SIG-M5 treated with dmso at 0.1 percent for 504 hours (cell line): ENCODE data around the gene UBA52.
"Not testable (repeated sequence)": the region's sequence is repeated elsewhere in the genome, so short reads cannot be mapped to it uniquely, and the experiment has no call there.

Source experiments
- DNase-seq: peaks from one replicate; lab custom pipeline; 2025; ENCODE audit not compliant: unreplicated experiment; lab: John Stamatoyannopoulos, UW

Gene UBA52

DNA sequence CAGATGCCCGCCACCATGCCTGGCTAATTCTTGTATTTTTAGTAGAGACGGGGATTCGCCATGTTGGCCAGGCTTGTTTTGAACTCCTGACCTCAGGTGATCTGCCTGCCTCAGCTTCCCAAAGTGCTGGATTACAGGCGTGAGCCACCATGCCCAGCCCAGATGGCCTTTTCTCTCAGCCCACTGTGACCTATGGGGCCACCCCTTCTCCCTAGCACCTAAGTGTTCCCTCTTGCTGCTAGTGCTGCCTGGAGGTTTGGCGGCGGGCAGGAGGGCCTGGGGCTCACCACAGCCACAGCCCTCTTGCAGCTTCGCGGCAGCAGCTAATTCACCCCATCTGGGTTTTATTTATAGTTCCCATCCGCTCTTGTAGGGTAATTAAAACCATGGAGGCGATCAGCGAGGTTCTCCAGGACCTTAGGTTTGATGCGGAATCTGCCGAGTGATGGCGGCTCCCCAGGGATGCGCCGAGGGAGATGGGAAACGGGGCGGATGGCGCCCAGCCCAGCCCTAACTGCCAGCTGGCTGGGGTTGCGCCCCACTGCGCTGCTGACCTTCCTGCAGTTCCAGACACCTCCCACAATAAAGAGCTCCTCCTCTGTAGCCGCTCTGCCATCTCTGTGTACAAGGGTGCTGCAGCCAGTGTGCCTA lies 20.2 kb downstream of the UBA52 start:
- DNase-seq = no peak

DNA sequence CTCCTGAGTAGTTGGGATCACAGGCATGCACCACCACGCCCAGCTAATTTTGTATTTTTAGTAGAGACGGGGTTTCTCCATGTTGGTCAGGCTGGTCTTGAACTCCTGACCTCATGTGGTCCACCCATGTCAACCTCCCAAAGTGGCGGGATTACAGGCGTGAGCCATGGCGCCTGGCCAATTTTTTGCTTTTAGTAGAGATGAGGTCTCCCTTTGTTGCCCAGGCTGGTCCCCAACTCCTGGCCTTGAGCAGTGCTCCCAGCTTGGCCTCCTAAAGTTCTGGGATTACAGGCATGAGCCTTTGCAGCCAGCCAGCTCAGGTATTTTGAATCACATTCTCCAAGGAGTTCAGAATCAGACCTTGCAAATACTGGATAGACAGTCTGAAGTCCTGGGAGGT lies 21.1 kb downstream of the UBA52 start:
- not testable (repeated sequence) for DNase-seq

DNA sequence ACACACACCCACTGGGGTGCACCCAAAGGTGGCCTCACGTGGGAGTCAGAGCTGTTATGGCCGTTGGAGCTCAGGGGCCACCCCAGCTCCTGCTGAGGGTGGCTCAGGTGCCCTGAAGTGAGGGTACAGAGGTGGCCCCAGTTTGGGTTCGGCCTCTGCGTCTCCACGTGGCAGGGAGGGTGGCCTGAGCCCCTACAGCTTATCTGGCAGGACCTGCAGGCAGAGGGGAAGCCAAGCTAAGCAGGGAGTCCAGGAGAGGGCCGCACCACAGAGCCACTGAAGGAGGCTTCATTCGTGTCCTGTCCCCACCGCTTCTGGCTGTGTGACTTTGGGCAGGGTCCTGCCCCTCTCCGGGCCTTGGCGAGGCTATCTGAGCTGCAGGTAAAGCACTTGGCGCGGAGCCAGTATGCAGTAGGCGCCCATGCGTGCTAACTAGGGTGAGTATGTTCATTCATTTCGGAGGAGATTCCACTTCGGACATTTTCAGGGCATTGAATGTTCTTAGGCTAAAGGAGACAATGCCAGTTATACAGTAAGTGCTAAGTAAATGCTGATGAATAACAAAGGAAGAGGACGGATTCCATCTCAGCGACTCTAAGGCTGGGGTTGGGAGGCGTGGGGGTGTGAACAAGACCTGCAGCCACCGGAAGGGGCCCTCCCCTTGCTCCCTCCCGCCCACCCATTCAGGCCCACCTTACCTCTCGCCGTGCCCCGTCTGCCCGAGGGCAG lies 21.9 kb downstream of the UBA52 start:
- DNase-seq = no peak

DNA sequence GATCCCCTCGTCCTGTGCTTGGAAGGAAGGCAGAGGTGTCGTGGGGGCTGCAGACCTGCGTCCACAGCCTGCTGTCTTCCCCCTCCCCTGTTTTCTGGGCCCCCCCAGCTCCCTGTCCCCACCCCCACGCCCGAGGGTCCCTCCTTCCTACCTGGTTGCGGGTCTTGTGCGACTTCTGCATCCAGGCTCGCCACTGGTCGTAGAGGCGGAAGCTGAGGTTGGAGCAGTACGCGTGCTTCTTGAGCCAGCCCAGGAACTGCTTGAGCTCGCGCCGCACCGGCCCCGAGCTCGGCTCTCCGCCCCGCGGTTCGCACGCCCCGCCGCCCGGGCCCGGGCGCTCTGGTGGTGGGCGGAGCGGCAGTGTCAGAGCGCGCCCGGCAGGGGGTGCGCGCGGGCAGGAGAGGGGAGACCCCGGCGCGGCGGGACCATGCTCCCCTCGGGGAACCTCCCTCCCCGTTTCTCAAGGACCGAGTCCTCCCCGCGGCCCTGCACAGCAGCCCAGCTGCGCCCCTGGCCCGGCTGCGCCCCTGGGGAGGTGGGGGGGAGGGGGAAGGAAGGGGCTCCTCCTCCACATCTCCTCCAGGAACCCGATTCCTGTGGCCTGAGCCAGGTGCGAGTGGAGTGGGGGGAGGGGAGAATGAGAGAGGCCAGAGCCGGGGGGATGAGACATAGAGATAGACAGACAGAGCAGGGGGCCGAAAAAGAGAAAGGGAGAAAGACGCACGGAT lies 22.6 kb downstream of the UBA52 start:
- peak; percentile 56 for DNase-seq

DNA sequence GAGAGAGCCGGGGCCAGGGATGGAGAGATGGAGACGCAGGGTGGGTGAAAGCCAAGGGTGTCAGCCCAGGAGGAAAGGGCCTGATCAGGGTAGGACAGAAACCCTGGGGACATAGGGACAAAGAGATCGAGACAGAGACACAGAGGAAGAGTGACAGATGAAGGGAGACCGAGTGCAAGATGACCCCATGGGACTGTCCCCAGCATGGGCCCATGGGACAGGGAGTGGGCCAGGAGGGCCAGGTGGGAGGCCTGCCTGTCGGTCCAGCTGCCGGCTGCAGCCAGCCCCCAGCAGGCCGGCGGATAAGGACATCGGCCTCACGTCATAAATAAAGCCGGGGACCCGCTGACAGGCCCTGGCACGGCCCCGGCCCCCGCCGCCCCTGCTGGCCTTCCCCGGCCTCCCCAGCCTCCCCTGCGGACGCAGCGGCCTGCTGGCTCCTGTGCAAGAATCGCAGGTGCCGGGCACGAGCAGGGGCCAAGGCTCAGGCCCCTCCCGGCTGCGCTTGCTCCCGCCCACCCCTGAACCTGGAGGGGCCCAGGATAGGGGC lies 23.2 kb downstream of the UBA52 start:
- DNase-seq = no peak

DNA sequence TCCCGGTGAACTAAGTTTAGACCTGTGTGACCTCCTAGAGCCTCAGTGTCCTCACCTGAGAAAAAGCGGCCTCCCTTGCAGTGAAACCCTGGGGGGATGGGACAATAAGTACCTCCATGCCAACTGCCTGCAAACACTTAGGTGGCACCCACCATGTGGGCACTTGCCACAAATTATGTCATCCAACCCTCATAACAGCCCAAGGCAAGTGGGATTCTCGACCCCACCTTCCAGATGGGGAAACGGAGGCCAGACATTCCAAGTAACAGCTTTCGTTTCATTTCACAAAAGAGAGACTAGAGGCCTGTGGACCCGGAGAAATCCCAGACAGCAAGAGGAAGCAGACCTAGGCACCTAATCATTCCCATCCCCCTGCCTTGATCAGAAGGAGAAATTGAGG lies 23.8 kb downstream of the UBA52 start:
- DNase-seq = no peak

DNA sequence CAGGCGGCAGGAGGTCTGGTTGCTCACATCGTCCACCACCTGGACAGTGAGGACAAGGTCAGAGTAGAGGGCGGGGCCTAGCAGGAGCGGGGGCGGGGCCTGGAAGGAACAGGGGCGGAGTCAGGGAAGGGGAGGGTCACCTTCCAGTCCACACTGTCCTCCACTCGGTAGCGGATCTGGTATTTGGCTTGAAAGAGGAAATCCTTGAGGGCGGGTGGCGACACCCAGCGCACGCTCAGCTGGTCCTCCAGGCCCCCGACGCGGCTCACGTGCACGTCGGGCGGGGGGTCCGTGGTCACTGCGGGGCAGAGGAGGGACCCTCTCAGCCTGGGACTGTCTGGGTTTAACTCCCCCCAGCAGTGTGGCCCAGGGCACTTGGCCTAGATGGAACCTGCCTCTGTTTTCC lies 25.1 kb downstream of the UBA52 start:
- DNase-seq = no peak

DNA sequence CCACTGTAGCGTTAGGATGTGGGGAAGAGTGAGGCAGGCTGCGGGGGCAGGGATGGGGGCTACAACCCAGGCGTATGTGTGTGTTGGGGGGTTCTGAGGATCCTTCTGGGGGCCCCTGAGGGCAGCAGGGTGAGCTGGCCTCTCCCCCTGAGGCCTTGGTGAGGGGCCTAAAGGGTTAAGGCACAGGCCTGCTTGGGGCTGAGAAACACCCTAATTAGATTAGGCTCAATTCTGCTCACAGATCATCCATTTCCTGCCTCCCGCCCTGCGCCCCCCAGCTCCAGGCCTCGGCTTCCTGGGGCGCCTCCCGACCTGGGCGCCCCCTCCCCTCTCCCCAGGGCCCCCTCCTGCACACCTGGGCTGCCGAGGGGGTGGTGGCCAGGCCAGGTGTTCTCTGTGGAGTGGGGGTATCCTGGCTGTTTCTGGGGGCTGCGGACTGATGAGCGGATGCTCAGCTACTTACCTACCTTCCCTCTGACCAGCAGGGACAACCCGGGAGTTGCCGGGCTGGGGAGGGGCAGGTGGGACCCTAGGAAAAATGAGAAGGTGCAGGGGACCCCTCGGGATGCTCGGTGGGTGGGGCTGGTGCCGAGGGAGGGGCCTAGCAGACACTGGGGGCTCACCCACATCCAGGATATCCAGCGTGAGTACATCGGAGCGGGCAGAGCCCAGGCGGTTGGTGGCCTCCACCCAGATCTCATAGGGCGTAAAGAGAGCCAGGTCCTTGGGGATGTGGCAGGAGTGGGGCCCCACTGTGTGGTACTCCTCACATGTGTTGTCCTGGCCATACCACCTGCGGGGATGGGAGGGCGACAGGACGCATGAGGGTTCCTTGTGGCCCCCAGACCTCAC lies 26.4 kb downstream of the UBA52 start:
- DNase-seq = no peak

DNA sequence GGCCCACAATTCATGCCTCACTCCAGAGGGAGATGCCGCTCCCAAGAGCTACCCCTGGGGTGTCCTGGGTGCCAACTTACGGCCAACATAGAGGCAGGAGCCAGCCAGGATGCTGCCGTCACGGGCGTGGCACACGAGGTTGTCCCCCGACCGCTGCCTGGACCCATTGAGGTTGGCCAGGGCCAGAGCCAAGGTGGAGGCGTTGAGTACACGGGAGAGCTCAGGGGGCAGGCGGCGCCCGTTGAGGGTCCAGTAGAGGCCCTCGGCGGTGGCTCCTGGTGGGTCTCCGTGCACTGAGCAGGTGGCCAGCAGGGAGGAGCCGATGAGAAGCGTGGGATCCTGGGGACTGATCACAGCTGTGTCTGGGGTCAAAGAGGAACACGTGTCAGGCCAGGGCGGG lies 27.8 kb downstream of the UBA52 start:
- no peak for DNase-seq

DNA sequence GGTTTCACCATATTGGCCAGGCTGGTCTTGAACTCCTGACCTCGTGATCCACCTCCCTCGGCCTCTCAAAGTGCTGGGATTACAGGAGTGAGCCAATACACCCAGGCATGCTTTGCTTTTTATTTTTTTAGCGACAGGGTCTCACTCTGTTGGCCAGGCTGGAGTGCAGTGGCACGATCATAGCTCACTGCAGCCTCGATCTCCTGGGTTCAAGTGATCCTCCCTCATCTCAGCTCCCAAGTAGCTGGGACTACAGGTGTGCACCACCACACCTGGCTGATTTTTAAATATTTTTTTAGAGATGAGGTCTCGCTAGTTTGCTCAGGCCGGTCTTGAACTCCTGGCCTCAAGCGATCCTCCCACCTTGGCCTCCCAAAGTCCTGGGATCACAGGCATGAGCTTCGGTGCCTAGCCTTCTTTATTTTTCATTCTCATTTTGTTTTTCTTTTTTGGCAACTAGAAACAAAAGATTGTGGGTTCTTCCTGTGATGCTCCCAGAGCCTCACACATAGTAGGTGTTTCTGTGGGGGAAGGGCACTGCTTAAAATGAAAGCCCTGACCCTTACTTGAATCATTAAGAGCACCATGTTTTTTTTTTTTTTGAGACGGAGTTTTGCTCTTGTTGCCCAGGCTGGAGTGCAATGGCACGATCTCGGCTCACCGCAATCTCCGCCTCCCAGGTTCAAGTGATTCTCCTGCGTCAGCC lies 29.2 kb downstream of the UBA52 start:
- not testable (repeated sequence) for DNase-seq

DNA sequence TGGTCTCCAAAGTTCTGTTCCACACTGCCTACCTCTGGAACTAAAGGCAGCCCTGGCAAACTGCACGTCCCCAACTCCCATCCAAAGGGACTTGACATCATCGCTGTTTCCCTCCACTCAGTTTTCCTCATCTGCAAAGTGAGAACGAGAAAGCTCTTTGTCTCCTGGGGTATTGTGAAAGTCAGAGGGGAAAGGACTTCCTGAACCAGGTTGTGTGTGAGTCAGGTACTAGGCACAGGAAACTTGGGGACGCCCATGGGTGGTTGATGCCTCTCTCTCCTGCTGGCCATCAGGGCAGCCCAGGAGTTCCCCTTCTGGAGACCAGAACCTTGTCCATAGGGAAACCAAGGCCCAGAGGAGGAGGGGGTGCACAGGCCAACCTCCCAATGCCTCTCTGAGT lies 30.2 kb downstream of the UBA52 start:
- no peak for DNase-seq

DNA sequence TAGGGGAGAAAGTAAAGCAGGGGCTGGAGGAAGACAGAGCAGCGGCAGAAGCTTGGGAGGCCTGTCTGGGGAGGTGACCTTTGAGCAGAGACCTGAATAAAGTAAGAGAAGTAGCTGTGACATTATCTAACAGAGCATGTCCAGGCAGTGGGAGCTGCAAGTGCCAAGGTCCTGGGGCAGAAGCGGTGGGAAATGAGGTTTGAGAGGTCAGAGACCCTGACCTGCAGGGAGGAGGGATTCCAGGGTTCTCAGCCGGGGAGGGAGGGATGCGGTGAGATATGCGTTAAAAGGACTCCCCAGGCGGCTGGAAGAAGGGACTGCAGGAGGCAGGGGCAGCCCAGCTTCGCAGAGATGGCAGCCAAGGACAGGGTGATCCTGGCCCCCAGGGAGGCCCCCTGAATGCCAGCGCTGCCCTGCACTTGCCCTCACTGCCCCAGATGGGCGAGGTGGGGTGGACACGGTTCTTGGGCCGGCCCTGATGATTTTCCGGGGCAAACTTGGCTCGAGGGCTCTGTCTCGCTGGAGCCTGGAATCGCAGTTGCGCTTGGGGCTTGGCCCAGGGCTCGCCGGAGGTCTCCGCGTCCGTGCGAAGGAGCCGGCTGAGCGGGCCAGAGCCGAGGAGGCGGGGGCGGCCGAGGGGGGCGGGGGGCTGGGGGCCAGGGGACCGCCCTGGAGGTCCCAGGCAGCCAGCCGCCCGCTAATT lies 31.7 kb downstream of the UBA52 start:
- peak; percentile 27 for DNase-seq

DNA sequence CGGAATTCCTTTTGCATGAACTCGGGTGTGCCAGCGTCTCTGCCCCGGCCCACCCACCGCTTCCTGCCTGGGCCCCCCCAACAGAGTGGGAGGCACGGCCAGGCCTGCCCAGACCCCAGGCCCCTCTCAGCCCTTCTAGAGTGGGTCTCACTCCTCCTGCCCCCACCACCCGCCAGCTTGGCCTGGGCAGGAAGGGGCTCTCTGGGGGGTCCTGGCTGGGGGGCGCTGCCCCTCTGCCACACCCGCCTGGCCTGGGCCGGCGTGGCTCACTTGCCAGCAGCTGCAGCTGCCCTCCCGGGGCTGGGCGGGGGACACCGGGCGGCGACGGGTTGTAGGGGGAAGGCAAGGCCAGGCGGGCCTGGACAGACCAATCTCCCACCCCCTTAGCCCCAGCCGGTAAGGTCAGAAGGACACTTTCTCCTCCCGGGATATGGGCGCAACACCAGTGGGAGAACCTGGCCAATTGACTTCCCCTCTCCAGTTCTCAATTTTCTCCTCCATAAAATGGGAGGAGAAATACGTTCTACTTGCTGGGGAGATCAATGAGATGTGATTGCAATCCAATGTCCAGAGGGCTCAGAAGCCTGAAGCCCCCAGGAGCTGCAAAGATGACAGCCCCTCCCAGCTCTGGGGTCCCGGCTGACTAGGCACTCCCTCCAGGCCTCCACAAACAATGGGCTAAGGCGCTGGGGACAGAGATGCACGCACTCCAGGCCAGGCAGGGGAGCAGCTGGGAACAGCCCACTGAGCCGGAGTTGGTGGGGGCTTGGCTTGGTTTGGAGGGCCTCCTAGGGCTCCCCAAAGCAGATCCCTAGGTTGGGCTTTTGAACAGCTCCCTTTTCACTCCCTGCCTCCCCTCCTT lies 32.5 kb downstream of the UBA52 start:
- DNase-seq = no peak

DNA sequence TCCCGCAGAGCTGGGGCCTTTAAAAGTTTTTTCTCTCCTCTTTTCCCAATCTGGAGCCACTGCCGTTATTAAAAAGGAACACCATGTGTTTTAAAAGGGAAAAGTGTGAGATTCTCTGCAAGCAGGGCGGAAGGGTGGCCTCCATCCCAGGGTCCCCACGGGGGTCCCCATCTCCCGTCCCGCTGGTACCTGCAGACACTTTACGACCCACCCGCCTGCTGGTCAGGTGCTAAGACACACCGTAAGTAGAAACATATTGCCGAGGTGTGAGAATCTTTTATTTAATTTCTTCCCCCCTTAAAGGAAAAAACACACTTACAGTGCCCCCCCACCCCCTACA lies 33.1 kb downstream of the UBA52 start:
- DNase-seq = no peak

DNA sequence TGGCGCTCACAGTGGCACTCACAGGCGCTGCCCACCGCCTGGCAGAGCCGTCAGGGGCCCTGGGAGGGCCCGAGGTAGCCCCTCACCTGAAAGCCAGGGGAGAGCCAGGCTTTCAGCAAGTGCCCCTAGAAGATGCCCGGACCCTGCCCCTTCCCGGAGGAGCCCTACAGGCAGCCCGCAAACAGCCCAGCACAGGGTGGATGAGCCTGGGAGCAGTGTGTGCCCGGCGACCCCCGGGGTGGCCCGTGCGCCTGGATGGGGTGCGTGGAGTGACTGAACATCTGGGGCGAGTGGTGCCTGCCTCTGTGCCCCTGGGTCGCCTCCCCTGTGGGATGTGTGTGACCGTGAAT lies 33.5 kb downstream of the UBA52 start:
- no peak for DNase-seq

DNA sequence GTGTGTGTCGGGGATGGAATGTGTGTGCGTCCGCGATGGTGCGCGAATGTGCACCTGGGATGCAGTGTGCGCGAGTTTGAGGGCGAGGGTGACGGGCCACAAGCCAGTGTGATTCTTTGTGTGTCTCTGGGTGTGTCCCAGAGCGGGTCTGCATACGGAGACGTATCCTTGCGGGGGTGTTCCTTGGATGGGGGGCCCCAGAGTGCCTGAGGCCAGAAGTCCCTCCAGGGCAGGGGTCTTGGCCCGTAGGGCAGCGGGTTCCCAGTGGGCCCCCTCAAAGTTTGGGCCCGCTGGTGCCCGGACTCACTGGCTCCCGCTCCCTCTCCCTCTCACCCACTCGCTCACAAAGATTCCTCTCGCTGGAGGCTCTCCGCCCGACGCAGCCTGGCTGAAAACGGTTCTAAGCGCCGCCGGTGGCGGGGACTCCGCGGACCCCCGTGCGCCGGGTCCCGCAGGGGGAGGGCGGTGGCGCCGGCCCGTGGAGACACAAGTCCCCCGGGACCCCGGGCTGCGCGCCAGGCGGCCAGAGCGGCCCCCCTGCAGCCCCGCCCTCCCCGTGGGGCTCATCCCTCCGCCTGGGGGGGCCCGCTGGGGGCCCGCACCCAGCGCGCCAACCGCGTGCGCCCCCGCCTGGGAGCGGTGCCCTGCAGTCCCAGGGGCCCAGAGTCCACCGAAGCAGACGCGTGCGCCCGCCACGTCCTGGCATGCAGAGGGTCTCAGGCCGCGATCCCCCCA lies 34.1 kb downstream of the UBA52 start:
- no peak for DNase-seq

DNA sequence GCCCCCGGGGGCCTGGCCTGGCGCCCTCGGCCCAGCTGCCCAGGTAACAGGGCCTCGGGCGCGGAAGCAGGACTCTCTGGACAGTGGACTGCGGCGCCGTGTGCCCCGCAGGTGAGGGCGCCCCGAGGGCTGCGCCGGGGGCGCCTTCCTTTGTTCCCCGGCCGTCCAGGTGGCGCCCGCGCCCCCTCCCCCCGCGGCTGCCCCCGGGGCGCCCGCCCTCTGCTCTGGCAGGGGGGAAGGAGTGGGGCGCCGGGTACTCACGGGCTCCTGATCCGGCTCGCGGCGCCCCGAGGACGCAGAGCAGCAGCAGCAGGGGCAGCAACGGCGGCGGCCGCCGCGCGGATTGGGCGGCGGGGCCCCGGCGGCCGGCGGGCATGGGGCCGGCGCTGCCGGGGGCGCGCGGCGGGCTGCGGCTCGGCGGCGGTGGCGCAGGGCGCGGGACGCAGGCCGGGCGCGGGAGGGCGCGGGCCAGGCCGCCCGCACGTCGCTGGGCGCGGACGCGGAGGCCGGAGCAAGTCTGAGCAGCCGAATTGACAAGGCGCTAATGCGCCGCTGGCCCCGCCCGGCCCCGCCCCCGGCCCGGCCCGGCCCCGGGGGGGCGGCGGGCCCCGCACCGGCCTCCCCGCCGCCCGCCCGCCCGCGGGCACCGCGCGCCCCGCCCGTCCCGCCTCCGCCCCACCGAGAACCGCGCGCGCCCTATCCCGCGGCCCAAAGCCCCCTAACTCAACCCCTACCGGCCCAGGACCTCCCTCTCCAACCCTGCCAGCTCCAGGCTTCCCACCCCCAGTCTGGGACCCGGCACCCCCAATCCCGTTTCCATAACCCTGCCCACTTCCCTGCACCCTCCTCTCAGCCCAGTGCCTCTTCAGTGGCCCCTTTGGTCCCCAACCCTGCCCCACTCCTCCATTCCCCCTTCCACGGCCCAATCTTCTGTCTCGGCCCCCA lies 34.9 kb downstream of the UBA52 start, which contains the start of gene CRLF1:
Gene CRLF1, minus strand, starts transcription at position 519 of the 945 bp plus-strand sequence. Its CDS starts 143 bp downstream, at position 376.
- no peak for DNase-seq
